HL-60 (cell line): ENCODE measurements around the gene ERC2.

Source experiments
- DNase-seq, 2 experiments: peaks; one replicate each; pipeline ENCODE4 v3.0.0-alpha.2; 2010 to 2020; ENCODE audit warnings: low read depth in 1 of 2, low spot score in 1 of 2
- H3K27ac ChIP-seq: fragments of 250-450 bp; sonication (Bioruptor Pico); replicated peaks from 2 replicates; pipeline ENCODE4 v1.5.1; 2020; ENCODE audit warnings: mild to moderate bottlenecking, moderate library complexity
- H3K27me3 ChIP-seq: fragments of 250-450 bp; sonication (Bioruptor Pico); 2 replicates; pipeline ENCODE4 v1.5.1; 2021; ENCODE audit warnings: mild to moderate bottlenecking, moderate library complexity; ENCODE audit not compliant: insufficient read depth, poor library complexity, severe bottlenecking
- H3K4me3 ChIP-seq: replicated peaks from 2 replicates; pipeline ENCODE4 v1.5.1; 2011; ENCODE audit warnings: mild to moderate bottlenecking, control low read depth, low read length; ENCODE audit not compliant: insufficient read depth
- CTCF ChIP-seq: IDR thresholded peaks from one replicate; pipeline ENCODE4 v1.5.1; 2011; ENCODE audit warnings: low read length, control low read depth, inconsistent platforms; ENCODE audit not compliant: insufficient read depth
- GABPA ChIP-seq: IDR thresholded peaks from 2 replicates; pipeline ENCODE4 v1.6.1; 2012; ENCODE audit warnings: low read depth
- POLR2AphosphoS5 ChIP-seq: IDR thresholded peaks from 2 replicates; pipeline ENCODE4 v1.6.1; 2012; ENCODE audit warnings: low read depth
- REST ChIP-seq: IDR thresholded peaks from 2 replicates; pipeline ENCODE4 v1.6.1; 2012; ENCODE audit warnings: low read depth; ENCODE audit not compliant: insufficient replicate concordance
- SPI1 ChIP-seq: IDR thresholded peaks from 2 replicates; pipeline ENCODE4 v1.6.1; 2012; ENCODE audit warnings: low read depth, mild to moderate bottlenecking, borderline replicate concordance

Gene ERC2

DNA sequence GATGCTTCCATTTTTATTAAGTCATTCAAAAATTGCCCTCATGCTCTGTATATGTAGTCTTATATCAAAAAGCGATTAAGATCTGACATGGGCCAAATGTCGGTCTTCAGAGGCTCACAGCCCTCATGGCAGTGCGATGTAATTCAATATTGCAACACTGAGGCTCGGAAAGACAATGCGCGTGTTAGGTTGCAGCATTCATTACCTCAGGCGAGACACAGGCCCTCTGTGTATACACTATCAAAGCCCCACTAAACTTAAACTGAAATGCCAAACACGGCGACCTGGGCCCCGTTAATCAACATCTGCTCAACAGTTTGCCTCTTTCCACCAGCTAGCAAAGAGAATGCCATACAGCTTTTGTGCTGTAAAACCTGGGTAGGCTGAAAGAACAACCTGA lies 413.4 kb downstream of the ERC2 start:
- TF ChIP-seq SPI1 (no peak), POLR2AphosphoS5 (no peak), CTCF (no peak), GABPA (no peak), REST (no peak)
- no peak overlapping the region for H3K27ac ChIP-seq
- H3K4me3 ChIP-seq: no peak overlapping the region
- peaks cover 11% of the 10 kb centered on the region for H3K27me3 ChIP-seq
- DNase-seq: no peak

DNA sequence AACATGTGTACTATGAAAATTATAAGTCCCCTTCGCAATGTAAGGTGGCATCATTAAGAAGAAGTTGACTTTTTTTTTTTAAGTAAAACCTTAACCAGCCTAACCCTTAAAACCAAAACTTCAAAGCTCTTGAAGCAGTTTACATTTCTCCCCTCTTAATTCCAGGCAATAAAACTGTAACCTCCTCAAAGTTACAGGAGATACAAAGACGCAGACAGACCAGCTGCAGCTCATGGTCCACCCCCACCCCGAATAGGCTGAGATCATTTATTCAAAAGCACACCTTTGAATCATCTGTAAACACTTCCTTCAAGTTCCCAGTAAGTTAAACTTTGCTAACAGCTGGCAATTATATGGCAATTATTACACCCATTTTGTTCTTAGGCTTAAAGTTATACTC lies 414.5 kb downstream of the ERC2 start:
- H3K27ac ChIP-seq: no peak overlapping the region
- H3K27me3 ChIP-seq: peaks cover 11% of the 10 kb centered on the region
- DNase-seq: no peak
- H3K4me3 ChIP-seq: no peak overlapping the region
- TF ChIP-seq SPI1: no peak
- no peak for TF ChIP-seq GABPA
- no peak for TF ChIP-seq POLR2AphosphoS5
- TF ChIP-seq CTCF: no peak
- TF ChIP-seq REST: no peak

- Histone ChIP-seq H3K27ac (no peak overlapping the region), H3K27me3 (peaks cover 14% of the 10 kb centered on the region), H3K4me3 (no peak overlapping the region)
- no peak for DNase-seq
- TF ChIP-seq REST: no peak
- TF ChIP-seq POLR2AphosphoS5: no peak
- no peak for TF ChIP-seq SPI1
- TF ChIP-seq GABPA: no peak
- TF ChIP-seq CTCF: no peak
Measured at GRCh38 chr3:56052188-56052587, 416.1 kb downstream of the ERC2 start.
